ENCODE data around the gene NFXL1. TPM values are rescaled to one million over a fixed set of nuclear protein-coding genes. Genes with fewer than 3 reads are reported as not detected.
A peak's percentile ranks its signal among the peaks of the same experiment; 100 is the strongest.

NFXL1 gene
- total RNA-seq, 2 experiments from 2014 or later: 9.0 to 10.6 TPM

GRCh38 chr4:47876310-47876709, 38.1 kb downstream of the NFXL1 start:
- H3K27me3 Mint-ChIP-seq: no peaks in the 10 kb centered on the region
- DNase-seq: no peak
- ChIA-PET CTCF (interaction anchor here (1.4 kb wide), 1 partner anchor 11 kb away, joined by 3 read pairs; no protein-coding TSS in a partner anchor), POLR2A (no interaction called here)
- H3K4me1 Mint-ChIP-seq: peaks cover 15% of the 10 kb centered on the region
- H3K27ac Mint-ChIP-seq: no peak overlapping the region
- H3K36me3 Mint-ChIP-seq (ENCODE audit: low read depth): peaks cover 56% of the 10 kb centered on the region
- H3K9me3 Mint-ChIP-seq: no peaks in the 10 kb centered on the region
- H3K4me3 Mint-ChIP-seq: no peak overlapping the region

DNA sequence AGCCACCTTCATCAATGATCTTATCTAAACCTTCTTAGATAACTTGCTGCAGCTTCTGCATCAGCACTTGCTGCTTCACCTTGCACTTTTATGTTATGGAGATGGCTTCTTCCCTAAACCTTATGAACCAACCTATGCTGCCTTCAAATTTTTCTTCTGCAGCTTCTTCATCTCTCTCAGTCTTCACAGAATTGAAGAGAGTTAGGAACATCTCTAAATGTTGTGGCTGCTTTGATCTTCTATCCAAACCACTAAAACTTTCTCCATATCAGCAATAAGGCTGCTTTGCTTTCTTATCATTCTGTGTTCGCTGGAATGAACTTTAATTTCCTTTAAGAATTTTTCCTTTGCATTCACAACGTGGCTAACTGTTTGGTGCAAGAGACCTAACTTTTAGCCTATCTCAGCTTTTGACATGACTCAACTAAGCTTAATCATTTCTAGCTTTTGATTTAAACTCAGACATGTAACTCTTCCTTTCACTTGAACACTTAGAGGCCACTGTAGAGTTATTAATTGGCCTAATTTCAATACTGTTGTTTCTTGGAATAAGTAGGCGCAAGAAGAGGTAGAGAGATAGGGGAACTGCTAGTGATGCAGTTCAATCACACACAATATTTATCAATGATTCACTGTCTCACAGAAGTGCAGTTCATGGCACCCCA, 40.4 kb downstream of the NFXL1 start:
- Mint-ChIP-seq H3K27ac (no peak overlapping the region), H3K4me1 (peaks cover 15% of the 10 kb centered on the region)
- CTCF ChIA-PET: no interaction called here

GRCh38 chr4:47863486-47863885, 50.9 kb downstream of the NFXL1 start:
- POLR2A ChIA-PET: no interaction called here

More for the DNA sequence above, 40.4 kb downstream of the NFXL1 start:
- POLR2A ChIA-PET: no interaction called here
- no peak for DNase-seq
- Mint-ChIP-seq H3K4me3 (no peak overlapping the region), H3K27me3 (no peaks in the 10 kb centered on the region), H3K9me3 (no peaks in the 10 kb centered on the region), H3K36me3 (ENCODE audit: low read depth) (peaks cover 62% of the 10 kb centered on the region)

DNA sequence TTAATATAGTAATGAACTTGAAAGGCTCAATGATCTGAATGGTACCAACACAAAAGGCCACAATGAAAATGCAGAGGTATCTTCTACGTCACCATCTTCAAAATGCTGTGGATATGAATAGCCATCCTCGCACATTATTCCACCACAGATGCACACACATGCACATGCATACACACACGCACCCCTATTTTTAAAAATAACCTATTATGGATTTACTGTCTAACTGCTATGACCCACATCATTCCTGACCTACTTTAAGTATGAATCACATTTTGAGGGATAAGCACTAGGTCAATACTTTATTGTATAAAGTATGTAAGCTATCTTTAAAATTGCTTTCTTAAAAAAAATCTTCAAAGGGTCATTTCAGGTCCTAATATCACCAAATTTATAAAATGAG, 52.1 kb downstream of the NFXL1 start:
- no peaks in the 10 kb centered on the region for H3K27me3 Mint-ChIP-seq

More at GRCh38 chr4:47863486-47863885, 50.9 kb downstream of the NFXL1 start:
- H3K27me3 Mint-ChIP-seq: no peaks in the 10 kb centered on the region
- CTCF ChIA-PET: interaction anchor here (0.7 kb wide), 1 partner anchor 27 kb away, joined by 3 read pairs; no protein-coding TSS in a partner anchor
- H3K4me1 Mint-ChIP-seq: no peaks in the 10 kb centered on the region
- H3K4me3 Mint-ChIP-seq: no peak overlapping the region
- peaks cover 2% of the 10 kb centered on the region for H3K36me3 Mint-ChIP-seq (ENCODE audit: low read depth)
- H3K9me3 Mint-ChIP-seq: no peaks in the 10 kb centered on the region
- DNase-seq: no peak
- H3K27ac Mint-ChIP-seq: no peak overlapping the region

DNA sequence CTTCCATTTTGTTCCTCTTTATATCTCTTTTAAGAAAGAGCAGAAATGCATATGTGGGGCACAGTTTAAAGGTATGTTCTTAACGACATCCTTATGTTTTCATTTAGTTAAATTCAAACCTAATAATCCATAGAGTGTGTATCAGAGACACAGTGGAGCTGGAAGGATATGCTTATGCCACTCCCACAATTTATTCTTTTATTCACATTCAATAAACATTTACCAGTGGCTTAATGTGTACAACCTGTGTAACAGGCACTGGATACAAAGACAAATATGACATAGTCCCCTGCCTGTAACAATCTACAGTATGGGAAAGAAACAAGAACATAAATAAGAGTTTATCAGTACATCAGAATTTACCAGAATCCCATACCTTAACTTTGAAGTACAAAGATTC, 54.1 kb downstream of the NFXL1 start:
- POLR2A ChIA-PET: no interaction called here
- H3K27ac Mint-ChIP-seq: no peak overlapping the region
- H3K4me3 Mint-ChIP-seq: no peak overlapping the region
- no peaks in the 10 kb centered on the region for H3K27me3 Mint-ChIP-seq
- H3K36me3 Mint-ChIP-seq (ENCODE audit: low read depth): peaks cover 2% of the 10 kb centered on the region
- H3K9me3 Mint-ChIP-seq: no peaks in the 10 kb centered on the region
- CTCF ChIA-PET: no interaction called here
- no peaks in the 10 kb centered on the region for H3K4me1 Mint-ChIP-seq
- DNase-seq: no peak

More for the DNA sequence above, 52.1 kb downstream of the NFXL1 start:
- ChIA-PET CTCF (no interaction called here), POLR2A (no interaction called here)
- H3K9me3 Mint-ChIP-seq: no peaks in the 10 kb centered on the region
- no peaks in the 10 kb centered on the region for H3K4me1 Mint-ChIP-seq
- DNase-seq: no peak
- no peak overlapping the region for H3K4me3 Mint-ChIP-seq
- H3K36me3 Mint-ChIP-seq (ENCODE audit: low read depth): peaks cover 2% of the 10 kb centered on the region
- H3K27ac Mint-ChIP-seq: no peak overlapping the region

GRCh38 chr4:47858006-47858405, 56.4 kb downstream of the NFXL1 start:
- POLR2A ChIA-PET: no interaction called here
- H3K4me3 Mint-ChIP-seq: no peak overlapping the region
- CTCF ChIA-PET: no interaction called here
- no peaks in the 10 kb centered on the region for H3K27me3 Mint-ChIP-seq
- H3K36me3 Mint-ChIP-seq (ENCODE audit: low read depth): peaks cover 2% of the 10 kb centered on the region
- no peaks in the 10 kb centered on the region for H3K4me1 Mint-ChIP-seq
- H3K27ac Mint-ChIP-seq: no peak overlapping the region
- H3K9me3 Mint-ChIP-seq: no peaks in the 10 kb centered on the region
- DNase-seq: no peak

DNA sequence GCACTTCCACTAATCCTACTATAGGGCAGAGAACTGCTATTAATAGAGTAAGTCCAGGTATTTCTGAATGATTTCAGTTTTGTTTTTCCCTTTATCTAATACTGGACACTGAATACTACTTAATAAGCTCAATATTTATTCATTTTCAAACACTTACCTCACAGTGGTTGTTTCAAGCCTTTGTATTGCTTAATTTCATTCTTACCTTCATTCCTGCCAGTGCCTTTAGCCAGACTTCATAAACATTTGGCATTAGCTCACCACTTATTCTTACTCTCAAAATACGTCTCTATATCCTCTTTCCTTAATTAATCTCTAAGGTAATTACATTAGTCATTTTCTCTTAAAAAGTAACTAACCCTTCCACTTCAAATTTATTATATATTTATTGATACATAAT, 57.7 kb downstream of the NFXL1 start:
- H3K9me3 Mint-ChIP-seq: no peaks in the 10 kb centered on the region
- ChIA-PET CTCF (no interaction called here), POLR2A (no interaction called here)
- no peak for DNase-seq
- H3K27ac Mint-ChIP-seq: no peak overlapping the region
- H3K27me3 Mint-ChIP-seq: no peaks in the 10 kb centered on the region
- no peak overlapping the region for H3K4me3 Mint-ChIP-seq
- no peaks in the 10 kb centered on the region for H3K4me1 Mint-ChIP-seq
- no peaks in the 10 kb centered on the region for H3K36me3 Mint-ChIP-seq (ENCODE audit: low read depth)

DNA sequence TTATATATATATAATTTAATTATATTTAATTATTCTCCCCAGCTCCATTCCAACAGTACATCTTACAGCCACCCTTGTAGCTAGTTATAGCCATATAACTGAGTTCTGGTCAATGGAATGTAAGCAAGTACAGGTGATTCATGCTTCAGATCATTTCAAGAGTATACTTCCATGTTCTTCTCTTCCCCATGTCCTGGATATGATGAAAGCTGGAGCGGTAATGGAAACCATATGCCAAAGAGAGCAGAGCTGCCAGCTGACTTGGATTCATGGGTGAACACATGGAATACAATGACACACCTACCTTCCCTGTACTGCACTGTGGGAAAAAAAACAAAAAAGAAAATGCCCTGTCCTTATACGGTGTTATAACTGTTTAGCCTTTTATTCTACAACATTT, 59.0 kb downstream of the NFXL1 start:
- peaks cover 4% of the 10 kb centered on the region for H3K36me3 Mint-ChIP-seq (ENCODE audit: low read depth)
- no peaks in the 10 kb centered on the region for H3K9me3 Mint-ChIP-seq
- H3K4me3 Mint-ChIP-seq: no peak overlapping the region
- DNase-seq: no peak
- POLR2A ChIA-PET: no interaction called here
- no peak overlapping the region for H3K27ac Mint-ChIP-seq
- H3K4me1 Mint-ChIP-seq: no peaks in the 10 kb centered on the region
- no peaks in the 10 kb centered on the region for H3K27me3 Mint-ChIP-seq
- CTCF ChIA-PET: no interaction called here

- H3K36me3 Mint-ChIP-seq (ENCODE audit: low read depth): peaks cover 12% of the 10 kb centered on the region
- H3K27me3 Mint-ChIP-seq: no peaks in the 10 kb centered on the region
- H3K9me3 Mint-ChIP-seq: no peaks in the 10 kb centered on the region
- DNase-seq: no peak
- ChIA-PET POLR2A (no interaction called here), CTCF (interaction anchor here (0.7 kb wide), 1 partner anchor 483 kb away, joined by 3 read pairs; no protein-coding TSS in a partner anchor)
- H3K4me3 Mint-ChIP-seq: no peak overlapping the region
- H3K4me1 Mint-ChIP-seq: no peaks in the 10 kb centered on the region
- no peak overlapping the region for H3K27ac Mint-ChIP-seq
Measured at GRCh38 chr4:47852136-47852535, 62.2 kb downstream of the NFXL1 start.

DNA sequence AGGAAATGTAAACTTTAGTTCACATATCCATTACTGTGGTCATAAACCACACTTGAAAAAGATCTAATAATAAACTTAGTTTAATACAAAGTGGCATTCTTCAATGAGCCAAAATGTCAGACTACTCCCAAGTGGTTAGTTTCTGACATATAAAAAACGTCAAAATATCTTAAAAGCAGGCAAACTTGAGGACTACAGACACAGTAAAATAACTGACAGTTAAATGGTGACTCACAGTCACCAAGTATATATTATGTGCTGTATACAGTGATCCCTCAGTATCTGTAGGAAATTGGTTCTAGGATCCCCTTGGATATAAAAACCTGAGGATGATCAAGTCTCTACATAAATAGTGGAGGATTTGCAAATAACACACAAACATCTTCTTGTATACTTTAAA, 64.9 kb downstream of the NFXL1 start:
- POLR2A ChIA-PET: no interaction called here

DNA sequence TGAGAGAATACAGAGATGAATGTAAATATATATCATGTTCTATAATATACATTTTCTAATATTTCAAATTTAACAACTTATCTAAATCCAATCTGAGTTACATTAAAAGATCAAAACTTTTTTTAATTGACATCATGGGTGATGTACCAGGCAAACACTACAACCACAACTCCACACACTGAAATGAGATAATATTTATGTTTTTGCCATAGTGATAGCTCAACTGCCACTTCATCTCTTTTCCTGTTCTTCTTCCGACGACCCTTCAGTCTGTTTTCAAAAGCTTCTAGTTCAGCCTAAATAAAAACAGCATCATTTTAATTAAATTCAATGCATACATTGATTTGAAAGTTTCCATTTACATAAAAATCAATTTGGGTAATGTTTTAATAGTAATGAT, 66.3 kb downstream of the NFXL1 start:
- DNase-seq: no peak
- ChIA-PET POLR2A (no interaction called here), CTCF (interaction anchor here (0.9 kb wide), 1 partner anchor 11 kb away, joined by 3 read pairs; the partner anchor contains the start of gene CORIN)
- no peaks in the 10 kb centered on the region for H3K9me3 Mint-ChIP-seq
- peaks cover 32% of the 10 kb centered on the region for H3K36me3 Mint-ChIP-seq (ENCODE audit: low read depth)
- no peak overlapping the region for H3K27ac Mint-ChIP-seq
- no peak overlapping the region for H3K4me3 Mint-ChIP-seq
- no peaks in the 10 kb centered on the region for H3K27me3 Mint-ChIP-seq
- H3K4me1 Mint-ChIP-seq: no peaks in the 10 kb centered on the region

More for the DNA sequence above, 64.9 kb downstream of the NFXL1 start:
- Mint-ChIP-seq H3K4me1 (no peaks in the 10 kb centered on the region), H3K4me3 (no peak overlapping the region), H3K36me3 (ENCODE audit: low read depth) (peaks cover 23% of the 10 kb centered on the region), H3K27me3 (no peaks in the 10 kb centered on the region), H3K27ac (no peak overlapping the region), H3K9me3 (no peaks in the 10 kb centered on the region)
- CTCF ChIA-PET: no interaction called here
- DNase-seq: no peak

DNA sequence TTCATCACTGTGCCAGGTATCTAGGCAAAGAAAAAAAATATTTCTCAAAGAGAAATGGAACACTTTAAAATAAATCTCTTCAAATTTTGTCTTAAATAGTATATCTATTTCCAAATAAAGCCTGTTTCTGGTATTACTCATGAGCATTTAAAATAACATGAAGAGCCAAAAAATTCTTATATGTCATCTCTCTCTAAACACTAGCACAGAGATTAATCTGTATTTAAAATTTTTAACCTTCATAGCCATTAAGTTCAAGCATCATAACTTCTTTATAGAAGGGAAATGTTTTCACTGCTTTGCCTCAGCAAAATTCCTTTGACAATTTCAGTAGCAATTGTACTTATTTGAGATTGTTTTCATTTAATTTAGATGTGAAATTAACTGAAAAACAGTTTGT, 71.4 kb downstream of the NFXL1 start:
- DNase-seq: no peak
- ChIA-PET POLR2A (no interaction called here), CTCF (no interaction called here)
- Mint-ChIP-seq H3K27me3 (peaks cover 2% of the 10 kb centered on the region), H3K36me3 (ENCODE audit: low read depth) (peaks cover 22% of the 10 kb centered on the region), H3K27ac (no peak overlapping the region), H3K4me3 (no peak overlapping the region), H3K9me3 (no peaks in the 10 kb centered on the region), H3K4me1 (peaks cover 1% of the 10 kb centered on the region)

DNA sequence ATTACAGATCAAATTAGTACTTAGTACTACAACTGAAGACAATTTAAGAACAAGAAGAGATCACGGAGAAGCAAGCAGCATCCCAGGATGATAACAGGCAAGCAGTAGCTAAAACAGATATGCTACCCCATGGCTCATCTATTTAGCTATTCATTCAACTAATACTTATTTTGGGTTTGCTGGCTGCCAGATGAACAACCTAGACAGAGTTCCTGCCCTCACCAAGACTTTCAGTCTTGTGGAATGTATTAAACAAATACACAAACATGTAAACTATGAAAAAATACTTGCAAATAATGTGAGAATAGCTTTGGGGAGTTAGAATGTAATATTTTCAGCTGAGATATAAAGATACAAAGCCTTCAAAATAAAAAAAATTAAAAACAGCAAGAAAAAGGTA, 74.1 kb downstream of the NFXL1 start:
- H3K4me3 Mint-ChIP-seq: no peak overlapping the region
- no peaks in the 10 kb centered on the region for H3K9me3 Mint-ChIP-seq
- peaks cover 12% of the 10 kb centered on the region for H3K27me3 Mint-ChIP-seq
- ChIA-PET POLR2A (no interaction called here), CTCF (interaction anchor here (1.0 kb wide), 1 partner anchor 87 kb away, joined by 3 read pairs; no protein-coding TSS in a partner anchor)
- peaks cover 23% of the 10 kb centered on the region for H3K4me1 Mint-ChIP-seq
- H3K27ac Mint-ChIP-seq: no peak overlapping the region
- DNase-seq: no peak
- H3K36me3 Mint-ChIP-seq (ENCODE audit: low read depth): peaks cover 9% of the 10 kb centered on the region

DNA sequence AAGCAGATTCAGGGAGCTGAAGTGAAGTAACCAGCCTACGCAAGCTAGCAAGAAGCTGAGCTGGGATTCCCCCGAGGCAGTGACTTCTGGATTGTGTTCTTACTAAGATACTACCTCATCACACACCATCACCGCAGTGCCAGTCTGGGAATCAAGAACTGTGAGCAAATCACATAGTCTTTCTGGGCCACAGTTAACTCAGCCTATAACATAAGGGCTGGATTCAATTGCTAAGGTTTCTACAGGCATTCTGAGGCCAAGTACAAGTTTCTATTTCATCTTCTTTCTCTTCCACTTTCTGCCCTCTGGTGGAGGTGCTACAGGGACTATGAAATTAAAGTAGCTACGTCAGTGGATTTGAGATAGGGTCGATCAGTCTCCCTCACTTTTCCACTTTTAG, 75.1 kb downstream of the NFXL1 start:
- no peaks in the 10 kb centered on the region for H3K9me3 Mint-ChIP-seq
- H3K36me3 Mint-ChIP-seq (ENCODE audit: low read depth): peaks cover 7% of the 10 kb centered on the region
- POLR2A ChIA-PET: no interaction called here
- H3K27ac Mint-ChIP-seq: no peak overlapping the region
- H3K27me3 Mint-ChIP-seq: peaks cover 12% of the 10 kb centered on the region
- DNase-seq: peak; percentile 41
- no peak overlapping the region for H3K4me3 Mint-ChIP-seq
- CTCF ChIA-PET: interaction anchor here (0.9 kb wide), 2 partner anchors 134 to 153 kb away, joined by 3 read pairs; no protein-coding TSS in a partner anchor
- peaks cover 24% of the 10 kb centered on the region for H3K4me1 Mint-ChIP-seq
